Gastroesophageal sphincter (tissue), 4 donors: ENCODE results near the gene CYSRT1. TPM values are rescaled to one million over a fixed set of nuclear protein-coding genes. Genes with fewer than 3 reads are reported as not detected.

Experiments
- ATAC-seq: fragments of 150-250 bp; one replicate; pipeline ENCODE4 v1.9.1; 2016; ENCODE audit warnings: mild to moderate bottlenecking, moderate library complexity
- H3K27ac ChIP-seq, 4 donors: fragments of 200-600 bp; sonication (generic) in 3 of 4; 1 replicate in 3 of 4; 2 replicates in 1 of 4; pipeline ENCODE4 v1.5.1; 2016 to 2019
- H3K27me3 ChIP-seq: fragments of 200-600 bp; sonication (generic); one replicate; pipeline ENCODE4 v1.5.1; 2019
- H3K36me3 ChIP-seq, 2 donors: fragments of 200-600 bp; sonication (generic); one replicate each; pipeline ENCODE4 v1.5.1; 2019; ENCODE audit warnings: control low read depth in 1 of 2
- H3K4me1 ChIP-seq, 3 donors: fragments of 200-600 bp; sonication (generic); 1 replicate in 2 of 3; 2 replicates in 1 of 3; pipeline ENCODE4 v1.5.1; 2016 to 2019; ENCODE audit warnings: control low read depth in 2 of 3
- H3K4me3 ChIP-seq, 2 donors: fragments of 200-600 bp; sonication (generic); one replicate each; pipeline ENCODE4 v1.5.1; 2019; ENCODE audit warnings: mild to moderate bottlenecking in 1 of 2, moderate library complexity in 1 of 2
- H3K9me3 ChIP-seq, 3 donors: fragments of 200-600 bp; sonication (generic); one replicate each; pipeline ENCODE4 v1.5.1; 2017 to 2019; ENCODE audit warnings: control low read depth in 2 of 3
- CTCF ChIP-seq, 4 experiments: fragments of 200-600 bp in 2 of 4; fragments of 450-650 bp in 2 of 4; sonication (generic) in 1 of 4; IDR thresholded peaks; one replicate each; pipeline ENCODE4 v1.5.1; 2017 to 2019; ENCODE audit warnings: antibody characterized with exemption in 4 of 4, mild to moderate bottlenecking in 2 of 4, moderate library complexity in 2 of 4
- EP300 ChIP-seq: sonication (generic); formaldehyde crosslinking; IDR thresholded peaks from one replicate; pipeline ENCODE4 v1.6.1; 2017; ENCODE audit warnings: antibody characterized with exemption, mild to moderate bottlenecking
- POLR2A ChIP-seq, 2 donors: fragments of 450-650 bp; IDR thresholded peaks; one replicate each; pipeline ENCODE4 v1.6.1; 2017; ENCODE audit warnings: antibody characterized with exemption in 2 of 2, mild to moderate bottlenecking in 2 of 2, moderate library complexity in 1 of 2
- POLR2AphosphoS5 ChIP-seq: sonication (generic); formaldehyde crosslinking; IDR thresholded peaks from one replicate; pipeline ENCODE4 v1.6.1; 2017; ENCODE audit warnings: antibody characterized with exemption
- WGBS, 2 donors: methylation state at CpG; one replicate each; pipeline ENCODE4 v1.1.5; 2018; ENCODE audit warnings: low coverage in 1 of 2; 5-methylcytosine and 5-hydroxymethylcytosine counted together
- total RNA-seq, 4 donors: library from RNA; depleted of rRNA; stranded (reverse); fragments of >200 nt; gene quantifications; one replicate each; pipeline ENCODE4 v1.1.0, GENCODE V29; 2016

Gene CYSRT1
- total RNA-seq, 4 donors from 2014 or later, result 1.1 to 5.8 TPM; not detected in 2

- Histone ChIP-seq H3K4me3 (no peak overlapping the region), H3K27ac (no peak overlapping the region), H3K4me1 (peaks cover 0 to 29% (median 5%) of the 10 kb centered on the region in 3 donors), H3K9me3 (no peaks in the 10 kb centered on the region), H3K27me3 (no peaks in the 10 kb centered on the region), H3K36me3 (peaks cover 0 to 28% of the 10 kb centered on the region in 2 donors)
- ATAC-seq, result no peak
- TF ChIP-seq POLR2A (IDR thresholded peaks at IDR 0.05) (no peak), EP300 (no peak), CTCF (IDR thresholded peaks at IDR 0.05) (no peak), POLR2AphosphoS5 (no peak)
- 90% methylated on average over 2 of the region's 30 CpGs; no CpG with 5 or more reads in 1 of the 2 donors for WGBS, 2 donors
Measured at GRCh38 chr9:137216188-137216965, 8.6 kb upstream of the CYSRT1 start.

DNA sequence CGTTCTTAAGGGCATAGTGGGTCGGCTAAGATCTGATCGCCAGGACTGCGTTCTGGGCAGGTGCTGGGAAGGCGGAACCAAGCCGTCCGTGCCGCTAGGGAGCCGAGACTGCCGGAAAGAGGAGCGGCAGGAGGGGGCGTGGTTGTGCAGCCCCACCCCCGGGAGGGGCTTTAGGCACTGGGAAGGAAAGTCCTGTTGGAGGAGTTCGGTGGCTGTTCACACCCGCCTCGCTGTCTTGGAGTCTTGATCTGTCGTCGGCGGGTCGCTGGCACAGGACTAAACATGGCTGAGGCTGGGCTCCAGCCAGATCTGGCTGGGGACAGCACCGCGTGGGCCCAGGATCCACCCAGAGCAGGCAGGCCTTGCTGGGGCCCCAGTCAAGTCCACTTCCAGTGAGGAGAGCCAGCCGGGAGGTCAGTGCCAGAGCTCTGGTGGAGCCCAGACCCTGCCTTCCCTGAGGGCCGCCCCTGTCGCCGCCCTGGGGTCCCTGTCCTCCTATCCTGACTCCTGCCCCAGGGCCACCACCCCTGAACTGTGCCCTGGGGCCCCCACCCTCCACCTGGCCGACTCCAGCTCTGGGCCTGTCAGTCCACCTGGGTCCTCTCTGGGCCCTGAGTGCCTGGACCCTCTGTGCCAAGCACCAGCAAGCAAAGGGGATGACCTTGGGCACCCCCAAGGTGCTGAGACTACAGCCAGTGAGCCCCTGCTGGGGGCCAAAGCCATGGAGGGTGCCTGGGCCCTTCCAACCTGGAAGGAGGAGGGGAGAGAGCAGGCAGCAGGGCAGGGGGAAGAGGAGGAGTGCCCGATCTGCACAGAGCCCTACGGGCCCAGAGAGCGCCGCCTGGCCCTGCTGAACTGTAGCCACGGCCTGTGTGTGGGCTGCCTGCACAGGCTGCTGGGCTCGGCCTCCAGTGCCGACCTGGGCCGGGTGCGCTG is 7.4 kb upstream of the CYSRT1 start:
- no peaks in the 10 kb centered on the region for H3K9me3 ChIP-seq
- peak overlapping the region in 1 of 2 donors; percentile 26 for H3K4me3 ChIP-seq
- peaks cover 0 to 28% of the 10 kb centered on the region in 2 donors for H3K36me3 ChIP-seq
- H3K27ac ChIP-seq, result no peak overlapping the region
- no CpG with 5 or more reads among the region's 36 CpGs for WGBS, 2 donors
- peak; percentile 24 for ATAC-seq
- no peak for TF ChIP-seq POLR2AphosphoS5
- TF ChIP-seq POLR2A (IDR thresholded peaks at IDR 0.05), result no peak
- no peak for TF ChIP-seq CTCF (IDR thresholded peaks at IDR 0.05)
- no peak for TF ChIP-seq EP300
- no peaks in the 10 kb centered on the region for H3K27me3 ChIP-seq
- H3K4me1 ChIP-seq, result peaks cover 0 to 38% (median 11%) of the 10 kb centered on the region in 3 donors

- H3K36me3 ChIP-seq, result peaks cover 0 to 28% of the 10 kb centered on the region in 2 donors
- ATAC-seq, result no peak
- TF ChIP-seq POLR2AphosphoS5 (no peak), EP300 (no peak), CTCF (IDR thresholded peaks at IDR 0.05) (no peak), POLR2A (IDR thresholded peaks at IDR 0.05) (no peak)
- no CpG with 5 or more reads among the region's 30 CpGs for WGBS, 2 donors
- H3K4me1 ChIP-seq, result peaks cover 0 to 45% (median 11%) of the 10 kb centered on the region in 3 donors
- no peaks in the 10 kb centered on the region for H3K9me3 ChIP-seq
- no peak overlapping the region for H3K4me3 ChIP-seq
- H3K27ac ChIP-seq, result no peak overlapping the region
- H3K27me3 ChIP-seq, result no peaks in the 10 kb centered on the region
Measured at GRCh38 chr9:137218212-137218753, 6.7 kb upstream of the CYSRT1 start.

- no peak for TF ChIP-seq POLR2A (IDR thresholded peaks at IDR 0.05)
- Histone ChIP-seq H3K9me3 (no peaks in the 10 kb centered on the region), H3K4me3 (no peak overlapping the region), H3K27me3 (no peaks in the 10 kb centered on the region), H3K4me1 (peaks cover 0 to 46% (median 11%) of the 10 kb centered on the region in 3 donors), H3K27ac (no peak overlapping the region), H3K36me3 (peaks cover 0 to 28% of the 10 kb centered on the region in 2 donors)
- 80% methylated on average over 1 of the region's 12 CpGs; no CpG with 5 or more reads in 1 of the 2 donors for WGBS, 2 donors
- no peak for ATAC-seq
Measured at GRCh38 chr9:137218754-137219271, 6.2 kb upstream of the CYSRT1 start.
